PC-3 (cell line): ENCODE results near the gene LINC00237.

ENCODE experiments used
- EZH2 ChIP-seq: fragments of 300-600 bp; sonication (generic); IDR thresholded peaks from one replicate; pipeline ENCODE4 v1.6.1; 2017; ENCODE audit warnings: antibody characterized with exemption, mild to moderate bottlenecking, low read length; ENCODE audit not compliant: unreplicated experiment
- EZH2phosphoT487 ChIP-seq: fragments of 300-600 bp; sonication (generic); IDR thresholded peaks from 2 replicates; pipeline ENCODE4 v1.6.1; 2018; ENCODE audit warnings: mild to moderate bottlenecking, antibody characterized with exemption, low read length, borderline replicate concordance
- TF ChIP-seq, protein P1 (sequence below): fragments of 300-600 bp; sonication (generic); conservative IDR thresholded peaks from 2 replicates; pipeline ENCODE4 v1.5.1; 2017; ENCODE audit warnings: antibody characterized with exemption, low read depth, mild to moderate bottlenecking, low read length

DNA sequence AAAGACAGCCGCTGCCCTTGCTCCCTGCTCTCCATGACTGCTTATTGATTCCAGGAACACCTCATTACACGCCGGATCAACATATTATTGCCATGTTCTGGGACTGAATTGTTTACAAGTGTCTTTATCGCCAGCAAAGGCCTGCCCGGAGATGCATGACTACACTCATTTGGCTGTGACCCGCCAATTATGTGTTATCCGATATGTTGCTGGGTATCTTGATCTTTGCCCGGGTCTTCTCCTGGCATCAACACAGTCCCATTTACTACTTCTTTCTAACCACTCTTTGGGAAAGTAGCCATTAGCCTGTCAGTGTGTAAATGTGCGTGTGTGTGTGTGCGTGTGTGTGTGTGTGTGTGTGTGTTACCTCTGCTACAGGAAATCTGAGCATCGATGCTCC, 15.4 kb downstream of the LINC00237 start:
- TF ChIP-seq, protein P1, sequence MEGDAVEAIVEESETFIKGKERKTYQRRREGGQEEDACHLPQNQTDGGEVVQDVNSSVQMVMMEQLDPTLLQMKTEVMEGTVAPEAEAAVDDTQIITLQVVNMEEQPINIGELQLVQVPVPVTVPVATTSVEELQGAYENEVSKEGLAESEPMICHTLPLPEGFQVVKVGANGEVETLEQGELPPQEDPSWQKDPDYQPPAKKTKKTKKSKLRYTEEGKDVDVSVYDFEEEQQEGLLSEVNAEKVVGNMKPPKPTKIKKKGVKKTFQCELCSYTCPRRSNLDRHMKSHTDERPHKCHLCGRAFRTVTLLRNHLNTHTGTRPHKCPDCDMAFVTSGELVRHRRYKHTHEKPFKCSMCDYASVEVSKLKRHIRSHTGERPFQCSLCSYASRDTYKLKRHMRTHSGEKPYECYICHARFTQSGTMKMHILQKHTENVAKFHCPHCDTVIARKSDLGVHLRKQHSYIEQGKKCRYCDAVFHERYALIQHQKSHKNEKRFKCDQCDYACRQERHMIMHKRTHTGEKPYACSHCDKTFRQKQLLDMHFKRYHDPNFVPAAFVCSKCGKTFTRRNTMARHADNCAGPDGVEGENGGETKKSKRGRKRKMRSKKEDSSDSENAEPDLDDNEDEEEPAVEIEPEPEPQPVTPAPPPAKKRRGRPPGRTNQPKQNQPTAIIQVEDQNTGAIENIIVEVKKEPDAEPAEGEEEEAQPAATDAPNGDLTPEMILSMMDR: no peak
- no peak for TF ChIP-seq EZH2
- TF ChIP-seq EZH2phosphoT487: no peak
